Measurements from ENCODE around the gene DVL1.
"Not testable (repeated sequence)": the region's sequence is repeated elsewhere in the genome, so short reads cannot be mapped to it uniquely, and the experiment has no call there.

The DVL1 gene

GRCh38 chr1:1370771-1371300 is 21.6 kb upstream of the DVL1 start:
- peaks cover 10% of the 10 kb centered on the region for H3K4me1 Mint-ChIP-seq
- no peak overlapping the region for H3K4me3 Mint-ChIP-seq
- no peaks in the 10 kb centered on the region for H3K27me3 Mint-ChIP-seq
- H3K27ac Mint-ChIP-seq (ENCODE audit: low read depth): peak overlapping the region; percentile 58
- no peaks in the 10 kb centered on the region for H3K9me3 Mint-ChIP-seq
- H3K36me3 Mint-ChIP-seq (ENCODE audit: insufficient read depth): peaks cover 18% of the 10 kb centered on the region
- no peak for DNase-seq (ENCODE audit: low spot score in 2 of 2)
- ATAC-seq (replicated peaks; ENCODE audit: extremely low read depth, poor library complexity, severe bottlenecking): no peak

GRCh38 chr1:1370094-1370493 is 20.9 kb upstream of the DVL1 start:
- H3K9me3 Mint-ChIP-seq; H3K27me3 Mint-ChIP-seq; DNase-seq (ENCODE audit: low spot score in 2 of 2); ATAC-seq (replicated peaks; ENCODE audit: extremely low read depth, poor library complexity, severe bottlenecking); H3K4me3 Mint-ChIP-seq; H3K4me1 Mint-ChIP-seq; H3K27ac Mint-ChIP-seq (ENCODE audit: low read depth): not testable (repeated sequence)
- peaks cover 13% of the 10 kb centered on the region for H3K36me3 Mint-ChIP-seq (ENCODE audit: insufficient read depth)

DNA sequence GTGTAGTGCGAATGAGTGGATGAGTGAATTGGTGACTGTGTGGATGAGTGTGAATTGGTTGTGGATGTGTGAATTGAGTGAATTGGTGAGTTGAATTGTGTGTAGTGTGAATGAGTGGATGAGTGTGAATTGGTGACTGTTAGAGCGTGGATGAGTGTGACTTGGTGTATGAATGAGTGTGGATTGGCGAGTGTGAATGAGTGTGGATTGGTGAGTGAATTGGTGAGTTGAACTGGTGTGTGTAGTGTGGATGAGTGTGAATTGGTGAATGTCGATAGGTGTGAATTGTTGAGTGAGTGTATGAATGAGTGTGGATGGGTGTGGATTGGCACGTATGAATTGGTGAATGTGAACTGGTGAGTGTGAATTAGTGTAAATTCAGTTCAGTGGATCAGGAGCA is 18.1 kb upstream of the DVL1 start:
- ATAC-seq (replicated peaks; ENCODE audit: extremely low read depth, poor library complexity, severe bottlenecking) (no peak), DNase-seq (ENCODE audit: low spot score in 2 of 2) (no peak)
- H3K4me1 Mint-ChIP-seq: peaks cover 4% of the 10 kb centered on the region
- H3K9me3 Mint-ChIP-seq: no peaks in the 10 kb centered on the region
- H3K36me3 Mint-ChIP-seq (ENCODE audit: insufficient read depth): peaks cover 9% of the 10 kb centered on the region
- H3K27ac Mint-ChIP-seq (ENCODE audit: low read depth): no peak overlapping the region
- no peaks in the 10 kb centered on the region for H3K27me3 Mint-ChIP-seq
- no peak overlapping the region for H3K4me3 Mint-ChIP-seq

- DNase-seq (ENCODE audit: low spot score in 2 of 2) (no peak), ATAC-seq (replicated peaks; ENCODE audit: extremely low read depth, poor library complexity, severe bottlenecking) (no peak)
- Mint-ChIP-seq H3K27ac (ENCODE audit: low read depth) (no peak overlapping the region), H3K4me3 (no peak overlapping the region), H3K4me1 (no peaks in the 10 kb centered on the region), H3K36me3 (ENCODE audit: insufficient read depth) (peaks cover 7% of the 10 kb centered on the region), H3K27me3 (no peaks in the 10 kb centered on the region), H3K9me3 (no peaks in the 10 kb centered on the region)
These were observed 17.5 kb upstream of the DVL1 start for GRCh38 chr1:1366699-1367066.

GRCh38 chr1:1365875-1366698 is 16.9 kb upstream of the DVL1 start:
- peaks cover under 1% of the 10 kb centered on the region for H3K4me1 Mint-ChIP-seq
- H3K36me3 Mint-ChIP-seq (ENCODE audit: insufficient read depth): peaks cover 2% of the 10 kb centered on the region
- H3K9me3 Mint-ChIP-seq: no peaks in the 10 kb centered on the region
- H3K27me3 Mint-ChIP-seq: peaks cover 4% of the 10 kb centered on the region
- H3K4me3 Mint-ChIP-seq: no peak overlapping the region
- DNase-seq (ENCODE audit: low spot score in 2 of 2) (no peak), ATAC-seq (replicated peaks; ENCODE audit: extremely low read depth, poor library complexity, severe bottlenecking) (no peak)
- no peak overlapping the region for H3K27ac Mint-ChIP-seq (ENCODE audit: low read depth)

DNA sequence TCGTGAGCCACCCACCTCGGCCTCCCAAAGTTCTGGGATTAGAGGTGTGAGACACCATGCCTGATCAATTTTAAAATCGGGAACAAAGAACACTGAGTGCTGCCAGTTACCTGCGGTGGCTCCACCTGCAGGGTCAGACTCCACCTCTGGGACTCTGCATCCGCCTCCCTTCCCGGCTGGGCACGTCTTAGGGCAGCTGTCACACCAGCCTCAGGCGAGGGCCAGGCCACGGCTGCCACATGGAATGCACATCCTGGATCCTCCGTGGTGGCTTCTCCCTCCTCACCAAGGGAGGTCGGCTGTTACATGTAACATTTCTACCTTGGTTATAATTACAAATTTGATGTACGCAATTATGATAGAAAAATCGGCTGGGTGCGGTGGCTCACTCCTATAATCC is 15.0 kb upstream of the DVL1 start:
- Mint-ChIP-seq H3K27me3 (peaks cover 13% of the 10 kb centered on the region), H3K4me1 (peaks cover 6% of the 10 kb centered on the region), H3K4me3 (no peak overlapping the region), H3K27ac (ENCODE audit: low read depth) (no peak overlapping the region), H3K36me3 (ENCODE audit: insufficient read depth) (no peaks in the 10 kb centered on the region), H3K9me3 (no peaks in the 10 kb centered on the region)
- DNase-seq (ENCODE audit: low spot score in 2 of 2) (no peak), ATAC-seq (replicated peaks; ENCODE audit: extremely low read depth, poor library complexity, severe bottlenecking) (no peak)

- H3K27ac Mint-ChIP-seq (ENCODE audit: low read depth): no peak overlapping the region
- ATAC-seq (replicated peaks; ENCODE audit: extremely low read depth, poor library complexity, severe bottlenecking): no peak
- no peak for DNase-seq (ENCODE audit: low spot score in 2 of 2)
- no peaks in the 10 kb centered on the region for H3K36me3 Mint-ChIP-seq (ENCODE audit: insufficient read depth)
- H3K27me3 Mint-ChIP-seq: peaks cover 36% of the 10 kb centered on the region
- peaks cover 10% of the 10 kb centered on the region for H3K4me1 Mint-ChIP-seq
- no peaks in the 10 kb centered on the region for H3K9me3 Mint-ChIP-seq
- H3K4me3 Mint-ChIP-seq: no peak overlapping the region
These were observed 12.8 kb upstream of the DVL1 start for GRCh38 chr1:1361982-1362423.

DNA sequence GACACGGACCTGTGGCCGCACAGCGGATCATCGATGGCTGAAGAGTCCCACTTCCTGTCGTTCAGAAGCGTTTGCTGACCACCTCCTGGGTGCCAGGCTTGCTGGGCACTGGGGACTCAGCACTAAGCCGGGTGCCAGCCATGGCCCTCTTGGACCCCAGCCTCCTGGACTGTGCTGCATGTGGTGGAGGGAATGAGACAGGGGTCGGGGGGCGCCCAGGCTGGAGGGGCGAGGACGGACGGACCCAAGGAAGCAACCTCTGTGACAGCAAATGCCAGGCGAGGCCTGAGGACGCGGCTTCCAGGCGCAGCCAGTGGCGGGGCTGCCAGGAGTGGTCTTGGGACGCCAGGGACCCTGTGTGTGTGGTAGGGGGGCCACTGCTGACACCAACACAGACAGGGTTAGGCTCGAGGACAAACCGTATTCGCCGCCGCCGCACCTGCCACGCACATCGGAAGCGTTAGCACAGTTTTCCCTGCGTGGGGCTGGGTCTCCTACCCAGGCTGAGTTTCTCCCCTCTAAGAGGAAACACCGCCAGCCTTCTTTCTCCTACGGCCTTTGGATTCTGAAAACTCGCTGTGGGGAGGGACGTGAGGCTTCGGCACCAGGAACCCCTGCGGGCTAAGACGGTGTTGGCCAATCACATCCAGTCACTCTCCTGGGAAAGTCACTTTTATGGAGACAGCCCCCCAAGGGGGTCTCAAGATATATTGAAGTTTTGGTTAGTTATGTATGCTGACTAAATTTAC is 12.2 kb upstream of the DVL1 start:
- no peak overlapping the region for H3K27ac Mint-ChIP-seq (ENCODE audit: low read depth)
- H3K27me3 Mint-ChIP-seq: peaks cover 37% of the 10 kb centered on the region
- no peaks in the 10 kb centered on the region for H3K9me3 Mint-ChIP-seq
- H3K4me1 Mint-ChIP-seq: peaks cover 10% of the 10 kb centered on the region
- no peak for DNase-seq (ENCODE audit: low spot score in 2 of 2)
- no peak for ATAC-seq (replicated peaks; ENCODE audit: extremely low read depth, poor library complexity, severe bottlenecking)
- no peak overlapping the region for H3K4me3 Mint-ChIP-seq
- no peaks in the 10 kb centered on the region for H3K36me3 Mint-ChIP-seq (ENCODE audit: insufficient read depth)

- ATAC-seq (replicated peaks; ENCODE audit: extremely low read depth, poor library complexity, severe bottlenecking): no peak
- peaks cover 37% of the 10 kb centered on the region for H3K27me3 Mint-ChIP-seq
- H3K4me1 Mint-ChIP-seq: peaks cover 10% of the 10 kb centered on the region
- DNase-seq (ENCODE audit: low spot score in 2 of 2): no peak
- no peak overlapping the region for H3K27ac Mint-ChIP-seq (ENCODE audit: low read depth)
- H3K4me3 Mint-ChIP-seq: no peak overlapping the region
- H3K36me3 Mint-ChIP-seq (ENCODE audit: insufficient read depth): no peaks in the 10 kb centered on the region
- H3K9me3 Mint-ChIP-seq: no peaks in the 10 kb centered on the region
These were observed 11.4 kb upstream of the DVL1 start for GRCh38 chr1:1360506-1361169.

GRCh38 chr1:1359664-1360468 is 10.6 kb upstream of the DVL1 start:
- no peak overlapping the region for H3K4me3 Mint-ChIP-seq

GRCh38 chr1:1359308-1359663 is 10.1 kb upstream of the DVL1 start:
- Mint-ChIP-seq H3K9me3 (no peaks in the 10 kb centered on the region), H3K36me3 (ENCODE audit: insufficient read depth) (no peaks in the 10 kb centered on the region), H3K4me3 (no peak overlapping the region), H3K27ac (ENCODE audit: low read depth) (no peak overlapping the region), H3K27me3 (peaks cover 37% of the 10 kb centered on the region), H3K4me1 (peaks cover 10% of the 10 kb centered on the region)
- ATAC-seq (replicated peaks; ENCODE audit: extremely low read depth, poor library complexity, severe bottlenecking) (no peak), DNase-seq (ENCODE audit: low spot score in 2 of 2) (no peak)

More at GRCh38 chr1:1359664-1360468, 10.6 kb upstream of the DVL1 start:
- no peaks in the 10 kb centered on the region for H3K9me3 Mint-ChIP-seq
- H3K36me3 Mint-ChIP-seq (ENCODE audit: insufficient read depth): no peaks in the 10 kb centered on the region
- H3K4me1 Mint-ChIP-seq: peaks cover 10% of the 10 kb centered on the region
- DNase-seq (ENCODE audit: low spot score in 2 of 2): no peak
- no peak overlapping the region for H3K27ac Mint-ChIP-seq (ENCODE audit: low read depth)
- ATAC-seq (replicated peaks; ENCODE audit: extremely low read depth, poor library complexity, severe bottlenecking): no peak
- H3K27me3 Mint-ChIP-seq: peaks cover 37% of the 10 kb centered on the region
